Measurements from ENCODE around the gene BLOC1S1.
A peak's percentile ranks its signal among the peaks of the same experiment; 100 is the strongest.
"Not testable (repeated sequence)": the region's sequence is repeated elsewhere in the genome, so short reads cannot be mapped to it uniquely, and the experiment has no call there.

The BLOC1S1 gene

DNA sequence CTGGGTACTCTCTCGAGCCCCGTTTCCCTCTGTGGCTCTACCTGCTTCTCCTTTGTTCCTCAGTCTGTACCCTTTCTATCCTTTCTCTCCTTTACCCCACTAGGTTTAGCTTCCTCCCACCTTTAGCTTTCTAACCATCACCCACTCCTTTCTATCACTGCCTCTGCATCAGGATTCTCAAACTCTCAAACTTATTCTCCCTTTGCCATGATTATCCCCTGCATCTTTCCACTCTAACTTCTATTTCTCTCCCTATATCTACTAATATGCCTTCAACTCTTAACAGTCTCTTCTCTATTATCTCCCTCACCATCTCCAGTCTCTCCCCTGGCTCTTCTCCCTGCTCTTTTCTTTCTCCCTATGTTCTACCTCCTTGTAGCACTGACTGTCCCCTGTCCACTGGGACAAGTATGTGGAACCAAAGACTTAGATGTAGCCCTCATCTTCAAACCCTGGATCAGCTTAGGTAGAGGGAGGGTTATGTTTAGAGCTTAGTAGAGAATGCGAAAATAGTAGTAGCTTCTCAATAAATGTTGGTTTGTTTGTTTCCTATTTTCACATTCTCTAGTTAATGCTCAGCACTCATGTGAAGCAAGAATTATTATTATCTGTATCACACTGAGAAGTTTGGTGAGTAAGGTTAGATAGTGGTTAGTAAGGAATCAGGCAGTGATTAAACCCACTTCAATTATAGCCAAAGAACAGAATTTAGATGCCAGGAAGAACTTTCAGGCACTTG, 30.5 kb downstream of the BLOC1S1 start:
- DNase-seq, result no peak

DNA sequence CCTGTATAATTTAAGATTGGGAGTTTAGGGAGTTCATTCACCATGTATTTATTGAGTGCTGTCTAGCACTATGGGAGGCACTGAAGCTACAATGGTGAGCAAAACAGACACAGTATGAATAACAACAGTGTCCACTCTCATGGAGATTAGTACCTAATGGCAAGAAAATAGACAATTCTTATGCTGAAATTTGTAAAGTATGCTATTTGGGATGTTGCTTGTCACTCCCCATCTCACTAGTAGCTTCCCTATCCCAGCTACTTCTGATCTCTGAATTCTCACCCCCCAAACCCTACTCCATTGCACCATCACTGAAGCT, 31.0 kb downstream of the BLOC1S1 start:
- no peak for DNase-seq

DNA sequence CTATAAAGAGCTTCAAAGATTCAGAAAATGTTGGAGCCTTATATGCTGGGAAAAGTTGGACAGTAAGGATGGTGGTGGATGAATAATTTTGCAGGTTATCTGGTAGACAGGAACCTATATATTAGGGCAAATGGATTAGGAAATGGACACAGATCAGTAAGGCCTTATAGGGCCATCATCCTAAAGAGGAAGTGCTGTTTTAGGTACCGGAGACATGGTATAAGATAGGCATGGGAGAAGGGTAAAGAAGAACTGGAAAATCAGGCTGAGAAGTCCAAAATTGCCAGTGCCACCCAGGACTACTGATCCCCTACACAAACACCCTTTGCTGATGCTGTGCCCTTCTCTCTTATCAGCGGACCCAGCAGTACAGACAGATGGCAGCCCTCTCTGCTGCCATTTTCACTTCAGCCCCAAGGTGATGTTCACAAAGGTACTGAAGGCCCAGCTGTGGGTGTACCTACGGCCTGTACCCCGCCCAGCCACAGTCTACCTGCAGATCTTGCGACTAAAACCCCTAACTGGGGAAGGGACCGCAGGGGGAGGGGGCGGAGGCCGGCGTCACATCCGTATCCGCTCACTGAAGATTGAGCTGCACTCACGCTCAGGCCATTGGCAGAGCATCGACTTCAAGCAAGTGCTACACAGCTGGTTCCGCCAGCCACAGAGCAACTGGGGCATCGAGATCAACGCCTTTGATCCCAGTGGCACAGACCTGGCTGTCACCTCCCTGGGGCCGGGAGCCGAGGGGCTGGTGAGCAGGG, 32.6 kb downstream of the BLOC1S1 start:
- no peak for DNase-seq

DNA sequence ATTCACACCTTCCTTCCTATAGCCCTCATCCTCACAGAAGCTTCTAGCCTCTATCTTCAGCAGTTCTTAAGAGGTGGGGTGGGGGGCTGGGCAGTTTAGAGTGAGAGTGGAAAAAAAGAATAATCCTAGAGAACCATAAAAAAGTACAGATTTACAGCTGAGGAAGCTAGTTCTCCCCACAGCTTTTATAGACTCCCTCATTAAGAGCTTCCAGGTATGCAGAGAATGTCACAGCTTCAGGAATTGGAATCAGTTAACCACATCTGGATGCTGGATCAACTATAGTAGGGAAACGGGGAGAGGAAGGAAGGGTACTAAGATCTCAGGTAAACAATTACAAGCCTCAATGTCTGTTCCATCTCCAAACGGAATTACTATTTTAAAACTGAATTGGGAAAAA, 39.4 kb downstream of the BLOC1S1 start:
- no peak for DNase-seq

DNA sequence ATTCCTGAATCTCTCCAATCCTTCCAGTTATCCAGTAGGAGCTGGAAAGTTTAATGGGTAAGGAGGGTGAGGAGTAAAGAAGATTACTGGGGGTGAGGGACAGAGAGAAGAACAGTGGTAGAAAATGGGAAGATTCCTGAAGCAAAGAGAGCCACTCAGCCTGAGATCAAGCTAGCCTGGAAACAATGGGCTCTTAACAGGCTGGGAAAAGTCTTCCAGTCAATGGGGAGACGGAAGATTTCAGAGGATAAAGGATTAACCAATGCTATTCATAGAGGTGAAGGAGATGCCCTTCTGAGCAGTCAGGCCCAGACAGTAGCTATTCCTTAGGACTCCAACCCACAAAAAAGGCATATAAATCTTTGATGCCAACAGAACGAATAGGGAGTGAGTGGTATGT, 41.9 kb downstream of the BLOC1S1 start:
- no peak for DNase-seq

DNA sequence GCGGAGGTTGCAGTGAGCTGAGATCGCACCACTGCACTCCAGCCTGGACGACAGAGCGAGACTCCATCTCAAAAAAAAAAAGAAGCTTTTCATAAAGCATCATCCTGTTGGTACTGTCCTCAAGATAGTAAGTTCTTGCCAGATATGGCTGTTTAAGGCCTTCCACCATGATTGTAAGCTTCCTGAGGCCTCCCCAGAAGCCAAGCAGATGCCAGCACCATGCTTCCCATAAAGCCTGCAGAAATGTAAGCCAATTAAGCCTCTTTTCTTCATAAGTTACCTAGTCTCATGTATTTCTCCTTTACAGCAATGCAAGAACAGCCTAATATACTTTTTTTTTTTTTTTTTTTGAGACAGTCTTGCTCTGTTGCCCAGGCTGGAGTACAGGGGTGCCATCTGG, 42.7 kb downstream of the BLOC1S1 start:
- DNase-seq, result not testable (repeated sequence)

DNA sequence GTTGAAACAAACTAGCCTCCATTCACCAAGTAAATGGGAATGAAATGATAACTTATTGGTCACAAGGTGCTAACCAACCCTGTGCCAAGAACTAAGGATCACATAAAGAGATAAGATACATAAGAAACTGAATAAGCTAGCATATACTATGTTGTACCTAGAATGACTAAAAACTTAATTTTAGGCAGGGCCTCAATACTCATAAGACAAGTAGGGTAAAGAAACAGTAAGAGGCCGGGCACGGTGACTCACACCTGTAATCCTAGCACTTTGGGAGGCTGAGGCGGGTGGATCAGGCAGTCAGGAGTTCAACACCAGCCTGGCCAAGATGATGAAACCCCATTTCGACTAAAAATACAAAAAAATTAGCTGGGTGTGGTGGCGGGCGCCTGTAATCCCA, 44.8 kb downstream of the BLOC1S1 start:
- no peak for DNase-seq

DNA sequence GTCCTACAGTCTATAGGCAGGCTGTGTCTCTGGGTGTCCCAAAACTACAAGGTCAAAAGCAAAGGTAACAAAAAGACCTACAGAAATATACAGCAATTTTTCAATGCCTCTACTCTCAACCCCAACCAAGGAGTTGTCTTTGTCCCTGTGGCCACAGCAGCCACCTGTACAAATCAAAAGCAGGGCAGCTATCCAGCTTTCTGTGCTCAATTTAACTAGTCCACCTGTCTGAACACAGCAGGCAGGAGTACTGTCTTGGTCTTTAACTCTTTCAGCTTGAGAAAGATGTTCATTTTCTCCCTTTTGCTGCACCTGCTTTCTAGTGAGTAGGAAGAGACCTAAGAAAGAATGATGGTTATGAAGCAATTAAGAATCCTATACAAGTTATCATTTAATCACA, 46.8 kb downstream of the BLOC1S1 start:
- DNase-seq, result peak; percentile 56

DNA sequence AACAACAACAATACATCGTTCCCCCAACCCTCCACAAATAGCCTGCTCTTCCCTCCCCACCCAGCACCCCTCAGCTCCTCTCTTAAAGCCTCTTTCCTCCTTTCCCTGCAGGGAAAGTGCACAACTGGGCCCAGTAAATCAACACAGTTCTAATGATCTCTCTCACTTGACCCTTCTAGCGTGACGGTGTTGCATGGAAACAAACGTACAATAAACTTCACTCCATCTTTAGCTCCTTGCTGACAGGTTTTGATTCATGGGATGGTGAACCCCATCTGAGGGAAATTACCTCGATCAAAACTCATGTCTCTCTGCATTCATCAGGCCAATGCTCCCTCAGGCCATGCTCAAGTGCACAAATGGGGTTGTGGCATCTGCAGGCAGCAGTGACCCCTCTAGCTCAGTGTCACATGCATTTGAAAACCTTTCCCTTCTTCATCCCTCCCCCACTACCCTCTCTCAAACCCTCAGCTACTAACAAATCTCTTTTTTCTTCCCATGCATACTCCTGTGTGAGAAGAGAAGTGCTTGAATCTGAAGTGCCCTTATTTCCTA, 50.0 kb downstream of the BLOC1S1 start:
- DNase-seq, result no peak

DNA sequence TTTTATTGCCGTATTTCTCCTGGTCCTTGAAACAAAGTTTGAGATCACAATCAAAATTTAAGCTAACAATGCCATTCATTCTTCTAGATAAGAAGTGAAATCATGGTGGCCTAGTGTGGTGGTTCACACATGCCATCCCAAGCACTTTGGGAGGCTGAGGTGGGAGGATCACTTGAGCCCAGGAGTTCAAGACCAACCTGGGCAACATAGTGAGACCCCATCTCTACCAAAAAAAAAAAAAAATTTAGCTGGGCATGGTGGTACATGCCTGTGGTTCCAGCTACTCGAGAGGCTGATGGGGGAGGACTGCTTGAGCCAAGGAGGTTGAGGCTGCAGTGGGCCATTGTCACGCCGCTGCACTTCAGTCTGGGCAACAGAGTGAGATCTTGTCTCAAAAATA, 51.3 kb downstream of the BLOC1S1 start:
- DNase-seq, result no peak

Data from NCI-H774 (cell line).